GM12872 (cell line): Measurements from ENCODE around the gene MIOX.

Source experiments
- TF ChIP-seq, protein P1 (sequence below): IDR thresholded peaks from 3 replicates; pipeline ENCODE4 v1.5.1; 2011; ENCODE audit warnings: low read depth, mild to moderate bottlenecking, low read length, moderate library complexity; ENCODE audit not compliant: insufficient read depth

MIOX gene

DNA sequence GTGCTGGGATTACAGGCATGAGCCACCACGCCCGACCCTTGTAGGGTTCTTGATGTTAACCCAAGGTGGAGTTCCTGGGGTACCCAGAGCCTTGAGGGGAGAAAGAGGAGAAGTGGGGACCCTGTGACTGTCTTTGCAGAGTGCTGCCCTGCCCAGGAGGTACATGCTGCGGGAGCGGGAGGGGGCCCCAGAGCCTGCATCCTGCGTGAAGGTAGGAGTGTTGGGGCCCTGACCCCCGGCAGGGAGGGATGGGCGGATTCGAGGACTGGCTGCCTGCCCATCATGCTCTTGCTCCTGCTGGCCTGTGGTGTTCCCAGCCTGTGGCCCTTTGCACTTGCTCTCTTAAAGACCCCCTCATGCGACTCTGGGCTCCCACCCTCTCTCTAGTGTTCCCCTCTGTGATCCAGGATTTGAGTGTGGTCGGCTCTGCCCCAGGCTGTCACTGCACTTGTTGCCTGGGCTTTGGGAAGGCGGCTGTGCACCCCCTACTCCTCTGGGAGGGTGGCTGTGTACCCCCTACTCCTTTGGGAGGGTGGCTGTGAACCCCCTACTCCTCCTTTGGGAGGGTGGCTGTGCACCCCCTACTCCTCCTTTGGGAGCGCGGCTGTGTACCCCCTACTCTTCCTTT is 34.3 kb downstream of the MIOX start:
- TF ChIP-seq, protein P1, sequence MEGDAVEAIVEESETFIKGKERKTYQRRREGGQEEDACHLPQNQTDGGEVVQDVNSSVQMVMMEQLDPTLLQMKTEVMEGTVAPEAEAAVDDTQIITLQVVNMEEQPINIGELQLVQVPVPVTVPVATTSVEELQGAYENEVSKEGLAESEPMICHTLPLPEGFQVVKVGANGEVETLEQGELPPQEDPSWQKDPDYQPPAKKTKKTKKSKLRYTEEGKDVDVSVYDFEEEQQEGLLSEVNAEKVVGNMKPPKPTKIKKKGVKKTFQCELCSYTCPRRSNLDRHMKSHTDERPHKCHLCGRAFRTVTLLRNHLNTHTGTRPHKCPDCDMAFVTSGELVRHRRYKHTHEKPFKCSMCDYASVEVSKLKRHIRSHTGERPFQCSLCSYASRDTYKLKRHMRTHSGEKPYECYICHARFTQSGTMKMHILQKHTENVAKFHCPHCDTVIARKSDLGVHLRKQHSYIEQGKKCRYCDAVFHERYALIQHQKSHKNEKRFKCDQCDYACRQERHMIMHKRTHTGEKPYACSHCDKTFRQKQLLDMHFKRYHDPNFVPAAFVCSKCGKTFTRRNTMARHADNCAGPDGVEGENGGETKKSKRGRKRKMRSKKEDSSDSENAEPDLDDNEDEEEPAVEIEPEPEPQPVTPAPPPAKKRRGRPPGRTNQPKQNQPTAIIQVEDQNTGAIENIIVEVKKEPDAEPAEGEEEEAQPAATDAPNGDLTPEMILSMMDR, result no peak

DNA sequence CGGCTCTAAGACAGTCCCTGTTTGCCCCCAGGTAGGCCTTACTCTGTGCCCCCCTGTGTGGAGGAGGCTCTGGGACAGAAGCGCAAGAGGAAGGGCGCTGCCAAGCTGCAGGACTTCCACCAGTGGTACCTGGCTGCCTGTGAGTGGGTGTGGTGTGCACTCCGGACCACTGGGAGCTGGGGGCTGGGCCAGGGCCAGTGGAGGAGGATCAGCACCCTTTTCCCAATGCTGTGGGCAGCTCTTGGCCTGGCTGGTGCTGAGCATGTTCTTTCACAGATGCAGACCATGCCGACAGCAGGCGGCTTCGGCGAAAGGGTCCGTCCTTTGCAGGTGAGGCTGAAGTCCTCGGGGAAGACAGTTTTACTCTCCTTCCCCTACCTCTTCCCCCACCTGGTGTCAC is 35.1 kb downstream of the MIOX start:
- TF ChIP-seq, protein P1, result no peak

DNA sequence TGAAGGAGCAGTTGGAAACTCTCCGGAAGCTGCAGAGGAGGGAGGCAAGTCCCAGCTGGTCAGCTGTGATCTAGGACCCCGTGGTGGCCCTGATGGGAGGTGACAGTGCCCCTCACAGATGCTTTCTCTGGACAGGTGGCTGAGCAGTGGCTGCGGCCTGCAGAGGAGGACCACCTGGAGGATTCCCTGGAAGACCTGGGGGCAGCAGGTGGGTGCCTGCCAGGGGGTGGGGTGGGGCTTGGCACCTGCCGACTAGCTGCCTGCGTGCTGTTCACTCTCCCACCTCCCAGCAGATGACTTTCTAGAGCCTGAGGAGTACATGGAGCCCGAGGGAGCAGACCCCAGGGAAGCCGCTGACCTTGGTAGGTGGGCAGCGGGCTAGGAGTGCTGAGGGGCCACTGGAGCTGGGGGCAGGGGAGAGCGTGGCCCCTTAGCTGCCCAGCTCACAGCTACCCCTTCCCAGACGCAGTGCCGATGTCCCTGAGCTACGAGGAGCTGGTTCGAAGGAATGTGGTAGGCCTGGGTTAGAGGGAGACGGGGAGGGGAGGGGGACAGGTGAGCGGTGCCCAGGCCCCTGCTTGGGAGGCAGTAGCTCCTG is 35.6 kb downstream of the MIOX start:
- TF ChIP-seq, protein P1, result no peak

GRCh38 chr22:50522806-50523438 is 36.3 kb downstream of the MIOX start:
- TF ChIP-seq, protein P1, result no peak

DNA sequence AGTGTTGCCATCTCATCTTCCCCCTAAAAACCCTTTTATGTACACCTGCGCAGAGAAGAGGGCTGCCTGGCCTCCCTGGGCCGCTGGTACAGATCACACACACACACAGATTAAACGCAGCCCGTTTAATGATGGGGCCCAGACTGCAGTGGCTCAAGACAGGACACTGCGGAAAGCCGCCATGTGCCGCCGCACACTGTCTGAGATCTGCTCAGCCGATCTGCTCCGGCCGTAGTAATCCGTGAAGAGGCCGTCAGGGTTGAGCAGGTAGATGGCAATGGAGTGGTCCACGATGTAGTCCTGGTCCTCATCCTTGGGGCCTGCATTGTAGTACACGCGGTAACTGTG is 36.8 kb downstream of the MIOX start:
- TF ChIP-seq, protein P1, result no peak

- TF ChIP-seq, protein P1, result no peak
Observed at GRCh38 chr22:50523806-50524675, 37.4 kb downstream of the MIOX start.

GRCh38 chr22:50524676-50525103 is 38.0 kb downstream of the MIOX start:
- TF ChIP-seq, protein P1, result no peak
